ENCODE results near the gene ABHD3. TPM values are rescaled to one million over a fixed set of nuclear protein-coding genes. Genes with fewer than 3 reads are reported as not detected.
A peak's percentile ranks its signal among the peaks of the same experiment; 100 is the strongest.

Gene ABHD3
- polyA plus RNA-seq = 40.5 TPM
- long read RNA-seq, donor 1, transcript ABHD3-201 (9 exons, 2,064 nt) = major isoform, 5 of 5 reads
- long read RNA-seq, donor 1, partial matches to known transcripts = 0 of 5 reads
- long read RNA-seq, donor 1, other reads (novel, unspliced or antisense) = 0 of 5 reads
- long read RNA-seq, donor 2, transcript ABHD3-201 (9 exons, 2,064 nt) = major isoform, 13 of 15 reads
- long read RNA-seq, donor 2, partial matches to known transcripts = 0 of 15 reads
- long read RNA-seq, donor 2, other reads (novel, unspliced or antisense) = 0 of 15 reads
- long read RNA-seq, donor 3 = 0 reads
- long read RNA-seq, donor 4, partial matches to known transcripts = 0 of 2 reads
- long read RNA-seq, donor 4, other reads (novel, unspliced or antisense) = 0 of 2 reads
- long read RNA-seq, donor 5, partial matches to known transcripts = 0 of 2 reads
- long read RNA-seq, donor 5, other reads (novel, unspliced or antisense) = 0 of 2 reads
- long read RNA-seq, donor 6, transcript ABHD3-201 (9 exons, 2,064 nt) = major isoform, 18 of 19 reads
- long read RNA-seq, donor 6, partial matches to known transcripts = 0 of 19 reads
- long read RNA-seq, donor 6, other reads (novel, unspliced or antisense) = 0 of 19 reads
- long read RNA-seq, donor 7, partial matches to known transcripts = 0 of 1 reads
- long read RNA-seq, donor 7, other reads (novel, unspliced or antisense) = 0 of 1 reads
- long read RNA-seq, donor 8, transcript ABHD3-201 (9 exons, 2,064 nt) = major isoform, 8 of 10 reads
- long read RNA-seq, donor 8, partial matches to known transcripts = 0 of 10 reads
- long read RNA-seq, donor 8, other reads (novel, unspliced or antisense) = 0 of 10 reads
- long read RNA-seq, donor 9, transcript ABHD3-201 (9 exons, 2,064 nt) = major isoform, 9 of 11 reads
- long read RNA-seq, donor 9, partial matches to known transcripts = 0 of 11 reads
- long read RNA-seq, donor 9, other reads (novel, unspliced or antisense) = 0 of 11 reads
- long read RNA-seq, donor 10, transcript ABHD3-201 (9 exons, 2,064 nt) = major isoform, 13 of 15 reads
- long read RNA-seq, donor 10, partial matches to known transcripts = 0 of 15 reads
- long read RNA-seq, donor 10, other reads (novel, unspliced or antisense) = 0 of 15 reads
- long read RNA-seq, donor 11, transcript ABHD3-201 (9 exons, 2,064 nt) = major isoform, 12 of 18 reads
- long read RNA-seq, donor 11, partial matches to known transcripts = 0 of 18 reads
- long read RNA-seq, donor 11, other reads (novel, unspliced or antisense) = 5 of 18 reads

- DNase-seq = peak; percentile 91 to 95
- Histone ChIP-seq H3K27me3 (ENCODE audit: control insufficient read depth, insufficient read depth, low read length) (no peaks in the 10 kb centered on the region), H3K4me1 (ENCODE audit: control insufficient read depth, insufficient read depth, low read length) (peaks cover 8% of the 10 kb centered on the region), H3K9me3 (ENCODE audit: control insufficient read depth, low read depth, low read length) (peaks cover 7% of the 10 kb centered on the region), H3K27ac (ENCODE audit: low read length) (peak within 1 kb of the TSS; percentile 96), H3K36me3 (ENCODE audit: control insufficient read depth, insufficient read depth, low read length) (peaks cover 3% of the 10 kb centered on the region), H3K4me3 (ENCODE audit: low read length) (peak within 1 kb of the TSS; percentile 88)
- WGBS (ENCODE audit: insufficient coverage, low lambda C conversion rate) = no CpG with 5 or more reads among the region's 60 CpGs
Observed at GRCh38 chr18:21704603-21705364, at the start of gene ABHD3. Gene ABHD3 (minus strand): TSS chr18:21704774. CDS start chr18:21704665, 109 bp downstream.

GRCh38 chr18:21747764-21748693 lies 43.5 kb upstream of the ABHD3 start:
- H3K9me3 ChIP-seq (ENCODE audit: control insufficient read depth, low read depth, low read length) = no peaks in the 10 kb centered on the region
- no CpG with 5 or more reads among the region's 2 CpGs for WGBS (ENCODE audit: insufficient coverage, low lambda C conversion rate)
- no peaks in the 10 kb centered on the region for H3K4me1 ChIP-seq (ENCODE audit: control insufficient read depth, insufficient read depth, low read length)
- H3K4me3 ChIP-seq (ENCODE audit: low read length) = no peak overlapping the region
- no peak for DNase-seq
- H3K36me3 ChIP-seq (ENCODE audit: control insufficient read depth, insufficient read depth, low read length) = no peaks in the 10 kb centered on the region
- no peak overlapping the region for H3K27ac ChIP-seq (ENCODE audit: low read length)
- H3K27me3 ChIP-seq (ENCODE audit: control insufficient read depth, insufficient read depth, low read length) = no peaks in the 10 kb centered on the region

- Histone ChIP-seq H3K27ac (ENCODE audit: low read length) (no peak overlapping the region), H3K4me3 (ENCODE audit: low read length) (no peak overlapping the region), H3K9me3 (ENCODE audit: control insufficient read depth, low read depth, low read length) (no peaks in the 10 kb centered on the region), H3K27me3 (ENCODE audit: control insufficient read depth, insufficient read depth, low read length) (no peaks in the 10 kb centered on the region), H3K4me1 (ENCODE audit: control insufficient read depth, insufficient read depth, low read length) (no peaks in the 10 kb centered on the region), H3K36me3 (ENCODE audit: control insufficient read depth, insufficient read depth, low read length) (no peaks in the 10 kb centered on the region)
- no CpG with 5 or more reads among the region's 2 CpGs for WGBS (ENCODE audit: insufficient coverage, low lambda C conversion rate)
- DNase-seq = no peak
Observed at GRCh38 chr18:21747268-21747667, 42.7 kb upstream of the ABHD3 start.

- Histone ChIP-seq H3K4me1 (ENCODE audit: control insufficient read depth, insufficient read depth, low read length) (no peaks in the 10 kb centered on the region), H3K4me3 (ENCODE audit: low read length) (no peak overlapping the region), H3K27me3 (ENCODE audit: control insufficient read depth, insufficient read depth, low read length) (no peaks in the 10 kb centered on the region), H3K27ac (ENCODE audit: low read length) (no peak overlapping the region), H3K36me3 (ENCODE audit: control insufficient read depth, insufficient read depth, low read length) (no peaks in the 10 kb centered on the region), H3K9me3 (ENCODE audit: control insufficient read depth, low read depth, low read length) (no peaks in the 10 kb centered on the region)
- WGBS (ENCODE audit: insufficient coverage, low lambda C conversion rate) = 100% methylated on average over 2 of the region's 5 CpGs
- DNase-seq = no peak
Observed at GRCh38 chr18:21745231-21745630, 40.7 kb upstream of the ABHD3 start.

- Histone ChIP-seq H3K9me3 (ENCODE audit: control insufficient read depth, low read depth, low read length) (no peaks in the 10 kb centered on the region), H3K27ac (ENCODE audit: low read length) (no peak overlapping the region), H3K27me3 (ENCODE audit: control insufficient read depth, insufficient read depth, low read length) (no peaks in the 10 kb centered on the region), H3K36me3 (ENCODE audit: control insufficient read depth, insufficient read depth, low read length) (no peaks in the 10 kb centered on the region), H3K4me3 (ENCODE audit: low read length) (no peak overlapping the region), H3K4me1 (ENCODE audit: control insufficient read depth, insufficient read depth, low read length) (peaks cover 5% of the 10 kb centered on the region)
- DNase-seq = no peak
- 74% methylated on average over 3 of the region's 7 CpGs for WGBS (ENCODE audit: insufficient coverage, low lambda C conversion rate)
Observed at GRCh38 chr18:21743166-21743832, 38.7 kb upstream of the ABHD3 start.

GRCh38 chr18:21742315-21742687 lies 37.7 kb upstream of the ABHD3 start:
- H3K27ac ChIP-seq (ENCODE audit: low read length) = no peak overlapping the region
- no peaks in the 10 kb centered on the region for H3K36me3 ChIP-seq (ENCODE audit: control insufficient read depth, insufficient read depth, low read length)
- no peak for DNase-seq
- no CpG with 5 or more reads among the region's 5 CpGs for whole genome bisulfite sequencing (ENCODE audit: insufficient coverage, low lambda C conversion rate)
- H3K4me3 ChIP-seq (ENCODE audit: low read length) = peak overlapping the region; percentile 93
- no peaks in the 10 kb centered on the region for H3K9me3 ChIP-seq (ENCODE audit: control insufficient read depth, low read depth, low read length)
- H3K27me3 ChIP-seq (ENCODE audit: control insufficient read depth, insufficient read depth, low read length) = no peaks in the 10 kb centered on the region
- H3K4me1 ChIP-seq (ENCODE audit: control insufficient read depth, insufficient read depth, low read length) = peaks cover 5% of the 10 kb centered on the region

GRCh38 chr18:21741562-21742314 lies 37.2 kb upstream of the ABHD3 start:
- peaks cover 5% of the 10 kb centered on the region for H3K4me1 ChIP-seq (ENCODE audit: control insufficient read depth, insufficient read depth, low read length)
- no CpG with 5 or more reads among the region's 49 CpGs for WGBS (ENCODE audit: insufficient coverage, low lambda C conversion rate)
- DNase-seq = peak in 1 of 2 donors; percentile 41
- H3K27ac ChIP-seq (ENCODE audit: low read length) = peak overlapping the region; percentile 99
- no peaks in the 10 kb centered on the region for H3K9me3 ChIP-seq (ENCODE audit: control insufficient read depth, low read depth, low read length)
- H3K36me3 ChIP-seq (ENCODE audit: control insufficient read depth, insufficient read depth, low read length) = no peaks in the 10 kb centered on the region
- no peaks in the 10 kb centered on the region for H3K27me3 ChIP-seq (ENCODE audit: control insufficient read depth, insufficient read depth, low read length)
- peak overlapping the region; percentile 93 for H3K4me3 ChIP-seq (ENCODE audit: low read length)

GRCh38 chr18:21741312-21741561 lies 36.7 kb upstream of the ABHD3 start:
- Histone ChIP-seq H3K4me3 (ENCODE audit: low read length) (peak overlapping the region; percentile 93), H3K27me3 (ENCODE audit: control insufficient read depth, insufficient read depth, low read length) (no peaks in the 10 kb centered on the region), H3K27ac (ENCODE audit: low read length) (peak overlapping the region; percentile 99), H3K4me1 (ENCODE audit: control insufficient read depth, insufficient read depth, low read length) (peaks cover 5% of the 10 kb centered on the region), H3K36me3 (ENCODE audit: control insufficient read depth, insufficient read depth, low read length) (no peaks in the 10 kb centered on the region), H3K9me3 (ENCODE audit: control insufficient read depth, low read depth, low read length) (no peaks in the 10 kb centered on the region)
- no CpG with 5 or more reads among the region's 41 CpGs for WGBS (ENCODE audit: insufficient coverage, low lambda C conversion rate)
- DNase-seq = no peak
